ENCODE data around the gene ZBTB48. TPM values are rescaled to one million over a fixed set of nuclear protein-coding genes. Genes with fewer than 3 reads are reported as not detected.

The ZBTB48 gene
- total RNA-seq, 1 experiment from 2014 or later, result 41.9 TPM

- Histone ChIP-seq H3K4me3 (replicated peaks in 1 of 2; ENCODE audit: low read depth in 1 of 2, low read length in 2 of 2) (peak within 1 kb of the TSS; percentile 87 to 96), H3K27ac (ENCODE audit: low read depth, low read length) (peak within 1 kb of the TSS; percentile 95), H3K4me2 (ENCODE audit: low read length) (peak within 1 kb of the TSS; percentile 86), H3K36me3 (ENCODE audit: control insufficient read depth in 1 of 2, insufficient read depth in 2 of 2, low read length in 2 of 2) (peaks cover 5 to 19% of the 10 kb centered on the region in 2 experiments; a peak in 2 of 4 replicates), H3K9me2 (ENCODE audit: insufficient read depth) (no peaks in the 10 kb centered on the region), H3K9me3 (ENCODE audit: control insufficient read depth in 1 of 2, insufficient read depth in 1 of 2, low read depth in 1 of 2, low read length in 2 of 2) (no peaks in the 10 kb centered on the region), H2AFZ (ENCODE audit: low read depth, low read length, poor library complexity, severe bottlenecking) (peak within 1 kb of the TSS; percentile 70), H3K79me2 (ENCODE audit: insufficient read depth, low read length) (peaks cover 49% of the 10 kb centered on the region), H3K27me3 (ENCODE audit: insufficient read depth, low read length) (no peaks in the 10 kb centered on the region), H4K20me1 (ENCODE audit: insufficient read depth) (peaks cover 8% of the 10 kb centered on the region; the same call in 1 of the 2 replicates), H3K4me1 (ENCODE audit: control insufficient read depth in 1 of 2, insufficient read depth in 2 of 2, low read length in 2 of 2) (peaks cover 22 to 33% of the 10 kb centered on the region in 2 experiments), H3K9ac (ENCODE audit: low read length) (peak within 1 kb of the TSS; percentile 85)
- CTCF ChIA-PET, result interaction anchor here (1.1 to 1.3 kb wide), 2 partner anchors 10 to 44 kb away, joined by 3 read pairs; no protein-coding TSS in a partner anchor
- POLR2A ChIA-PET, result interaction anchor here (0.7 to 1.6 kb wide), 5 partner anchors 11 to 79 kb away, joined by 3 to 10 read pairs (median 4); partner anchors contain the start of genes THAP3 and ZBTB48
- peak; percentile 64 for DNase-seq (ENCODE audit: low read depth, low spot score)
- intact Hi-C loops (cut with micrococcal nuclease), result loop anchor here (2.0 kb wide), 1 partner anchor 48 kb away; the partner anchor contains the start of genes NOL9 and TAS1R1
- peak; percentile 77 for ATAC-seq
- RAD21 ChIA-PET (ENCODE audit: low non-redundant PET in 1 of 2, low total read pairs in 2 of 2, uncharacterized antibody in 2 of 2, unreplicated experiment in 2 of 2), result no interaction called here
- TF ChIP-seq YY1 (IDR thresholded peaks at IDR 0.05; ENCODE audit: extremely low read depth, insufficient replicate concordance, low read depth, low read length) (peak; percentile 46), ZFX (IDR thresholded peaks at IDR 0.05) (peak; percentile 71; the same call in 1 of the 2 replicates), ZBTB33 (IDR thresholded peaks at IDR 0.05; ENCODE audit: extremely low read depth, insufficient replicate concordance, low read length) (no peak), ELF1 (IDR thresholded peaks at IDR 0.05; ENCODE audit: borderline replicate concordance, low read depth) (no peak), POLR2AphosphoS5 (IDR thresholded peaks at IDR 0.05; ENCODE audit: low read depth, low read length) (peak; percentile 99), TCF7L2 (IDR thresholded peaks at IDR 0.05; ENCODE audit: borderline replicate concordance, extremely low read depth, insufficient read depth, insufficient read length) (peak; percentile 12), POLR2A (IDR thresholded peaks at IDR 0.05; ENCODE audit: borderline replicate concordance, extremely low read depth, insufficient read depth, insufficient read length) (peak; percentile 97)
- BruUV-seq (replicated peaks), result no TSS peak
Observed at GRCh38 chr1:6602669-6603237, 23.0 kb downstream of the ZBTB48 start, which contains the start of gene KLHL21. Gene KLHL21 (minus strand): TSS chr1:6602869. CDS start chr1:6602817, 52 bp downstream.

All from HCT116 (cell line).